ENCODE results near the gene TMC1. TPM values are rescaled to one million over a fixed set of nuclear protein-coding genes. Genes with fewer than 3 reads are reported as not detected.
"Not testable (repeated sequence)": the region's sequence is repeated elsewhere in the genome, so short reads cannot be mapped to it uniquely, and the experiment has no call there.

TMC1 gene
- polyA plus RNA-seq, 4 donors, result 0.63 to 1.4 (median 0.88) TPM

- no peak for DNase-seq (ENCODE audit: low read depth in 4 of 4, low spot score in 3 of 4)
Measured at GRCh38 chr9:72807765-72808445, 286.5 kb downstream of the TMC1 start.

GRCh38 chr9:72808446-72808768, 287.0 kb downstream of the TMC1 start:
- DNase-seq (ENCODE audit: low read depth in 4 of 4, low spot score in 3 of 4), result no peak

- DNase-seq (ENCODE audit: low read depth in 4 of 4, low spot score in 3 of 4), result no peak
Measured at GRCh38 chr9:72809586-72809985, 288.2 kb downstream of the TMC1 start.

GRCh38 chr9:72812559-72813111, 291.2 kb downstream of the TMC1 start:
- DNase-seq (ENCODE audit: low read depth in 4 of 4, low spot score in 3 of 4), result peak in 1 of 4 donors; percentile 44

GRCh38 chr9:72813544-72813943, 292.1 kb downstream of the TMC1 start:
- DNase-seq (ENCODE audit: low read depth in 4 of 4, low spot score in 3 of 4), result no peak

- no peak for DNase-seq (ENCODE audit: low read depth in 4 of 4, low spot score in 3 of 4)
Measured at GRCh38 chr9:72814083-72814597, 292.7 kb downstream of the TMC1 start.

GRCh38 chr9:72816666-72817065, 295.3 kb downstream of the TMC1 start:
- no peak for DNase-seq (ENCODE audit: low read depth in 4 of 4, low spot score in 3 of 4)

- DNase-seq (ENCODE audit: low read depth in 4 of 4, low spot score in 3 of 4), result no peak
Measured at GRCh38 chr9:72817413-72817812, 296.0 kb downstream of the TMC1 start.

GRCh38 chr9:72818385-72818784, 297.0 kb downstream of the TMC1 start:
- DNase-seq (ENCODE audit: low read depth in 4 of 4, low spot score in 3 of 4), result no peak

GRCh38 chr9:72823971-72824370, 302.6 kb downstream of the TMC1 start:
- no peak for DNase-seq (ENCODE audit: low read depth in 4 of 4, low spot score in 3 of 4)

GRCh38 chr9:72826996-72827949, 305.9 kb downstream of the TMC1 start:
- no peak for DNase-seq (ENCODE audit: low read depth in 4 of 4, low spot score in 3 of 4)

GRCh38 chr9:72827950-72828731, 306.7 kb downstream of the TMC1 start:
- DNase-seq (ENCODE audit: low read depth in 4 of 4, low spot score in 3 of 4), result no peak

- no peak for DNase-seq (ENCODE audit: low read depth in 4 of 4, low spot score in 3 of 4)
Measured at GRCh38 chr9:72834994-72835393, 313.6 kb downstream of the TMC1 start.

GRCh38 chr9:72836790-72837189, 315.4 kb downstream of the TMC1 start:
- DNase-seq (ENCODE audit: low read depth in 4 of 4, low spot score in 3 of 4), result no peak

GRCh38 chr9:72839085-72839484, 317.7 kb downstream of the TMC1 start:
- DNase-seq (ENCODE audit: low read depth in 4 of 4, low spot score in 3 of 4), result no peak

- DNase-seq (ENCODE audit: low read depth in 4 of 4, low spot score in 3 of 4), result no peak
Measured at GRCh38 chr9:72843520-72844439, 322.4 kb downstream of the TMC1 start.

- no peak for DNase-seq (ENCODE audit: low read depth in 4 of 4, low spot score in 3 of 4)
Measured at GRCh38 chr9:72844440-72844768, 323.0 kb downstream of the TMC1 start.

- DNase-seq (ENCODE audit: low read depth in 4 of 4, low spot score in 3 of 4), result not testable (repeated sequence)
Measured at GRCh38 chr9:72845052-72845451, 323.6 kb downstream of the TMC1 start.

GRCh38 chr9:72850209-72850608, 328.8 kb downstream of the TMC1 start:
- not testable (repeated sequence) for DNase-seq (ENCODE audit: low read depth in 4 of 4, low spot score in 3 of 4)

GRCh38 chr9:72855321-72855720, 333.9 kb downstream of the TMC1 start:
- no peak for DNase-seq (ENCODE audit: low read depth in 4 of 4, low spot score in 3 of 4)
